T-cell (primary cell): ENCODE measurements around the gene ABHD12. TPM values are rescaled to one million over a fixed set of nuclear protein-coding genes. Genes with fewer than 3 reads are reported as not detected.
A peak's percentile ranks its signal among the peaks of the same experiment; 100 is the strongest.

Experiments
- ATAC-seq, 4 experiments: fragments of 200-7000 bp in 3 of 4; fragments of 150-1000 bp in 1 of 4; cut with Tn5 transposase; replicated peaks in 1 of 4; 1 replicate in 3 of 4; 2 replicates in 1 of 4; pipeline ENCODE4 v1.10.0; 2021; ENCODE audit warnings: moderate library complexity in 3 of 4, mild to moderate bottlenecking in 2 of 4, moderate number of reproducible peaks in 1 of 4
- CTCF ChIA-PET, 2 donors: fragments of 300-600 bp; sonication (Branson Sonifier 250); formaldehyde crosslinking; loops; one replicate each; lab custom pipeline; 2022; ENCODE audit warnings: antibody characterized with exemption in 2 of 2; lab: Charles Lee
- POLR2A ChIA-PET, 2 donors: fragments of 300-600 bp; sonication (Branson Sonifier 250); formaldehyde crosslinking; loops; one replicate each; lab custom pipeline; 2022; ENCODE audit warnings: antibody characterized with exemption in 2 of 2; lab: Charles Lee
- DNase-seq, 35 experiments: peaks; one replicate each; pipeline versions ENCODE4 v3.0.0 to v3.0.0-alpha.2; 2013 to 2023
- H3K27ac ChIP-seq: one replicate; pipeline ENCODE4 v1.5.1; 2013; ENCODE audit warnings: low read length
- H3K27me3 ChIP-seq, 2 experiments: replicated peaks in 1 of 2; 1 replicate in 1 of 2; 2 replicates in 1 of 2; pipeline versions ENCODE4 v1.6.1 to v1.7.0; 2013; ENCODE audit warnings: low read length in 1 of 2, mixed read lengths in 1 of 2; ENCODE audit not compliant: control insufficient read depth in 2 of 2, insufficient read depth in 2 of 2; ENCODE audit errors: extremely low read depth in 1 of 2
- H3K36me3 ChIP-seq, 2 donors: 1 replicate in 1 of 2; 2 replicates in 1 of 2; pipeline versions ENCODE4 v1.6.1 to v1.7.0; 2013; ENCODE audit warnings: low read length in 1 of 2; ENCODE audit not compliant: control insufficient read depth in 2 of 2, insufficient read depth in 1 of 2; ENCODE audit errors: extremely low read depth in 1 of 2
- H3K4me1 ChIP-seq, 2 experiments: 1 replicate in 1 of 2; 2 replicates in 1 of 2; pipeline versions ENCODE4 v1.6.1 to v1.7.0; 2013; ENCODE audit warnings: low read length in 2 of 2, mixed read lengths in 1 of 2; ENCODE audit not compliant: insufficient read depth in 2 of 2, control insufficient read depth in 1 of 2; ENCODE audit errors: extremely low read depth in 1 of 2
- H3K4me3 ChIP-seq, 2 donors: 1 replicate in 1 of 2; 2 replicates in 1 of 2; pipeline versions ENCODE4 v1.5.1 to v1.7.0; 2013; ENCODE audit warnings: mild to moderate bottlenecking in 2 of 2, low read length in 1 of 2, moderate library complexity in 1 of 2; ENCODE audit not compliant: control insufficient read depth in 1 of 2; ENCODE audit errors: extremely low read depth in 1 of 2
- H3K9me3 ChIP-seq: 2 replicates; pipeline ENCODE4 v1.7.0; 2013
- H3K27ac Mint-ChIP-seq, 2 donors: one replicate each; pipeline ENCODE4 v1.8.0; 2020 to 2021; ENCODE audit warnings: mild to moderate bottlenecking in 2 of 2, mixed read lengths in 2 of 2
- H3K27me3 Mint-ChIP-seq, 2 donors: one replicate each; pipeline ENCODE4 v1.8.0; 2021 to 2022; ENCODE audit warnings: mixed read lengths in 2 of 2
- H3K36me3 Mint-ChIP-seq: one replicate; pipeline ENCODE4 v1.8.0; 2021; ENCODE audit warnings: mixed read lengths
- H3K4me1 Mint-ChIP-seq, 3 donors: one replicate each; pipeline ENCODE4 v1.8.0; 2020 to 2022; ENCODE audit warnings: mixed read lengths in 3 of 3, mild to moderate bottlenecking in 1 of 3
- H3K4me3 Mint-ChIP-seq, 3 donors: one replicate each; pipeline ENCODE4 v1.8.0; 2020 to 2022; ENCODE audit warnings: mild to moderate bottlenecking in 3 of 3, mixed read lengths in 3 of 3, moderate library complexity in 3 of 3
- H3K9me3 Mint-ChIP-seq, 3 donors: one replicate each; pipeline ENCODE4 v1.8.0; 2020 to 2022; ENCODE audit warnings: mixed read lengths in 3 of 3
- WGBS: methylation state at CpG from one replicate; pipeline ENCODE4 v1.1.5; 2013; ENCODE audit warnings: missing lambda C conversion rate; ENCODE audit not compliant: insufficient coverage; 5-methylcytosine and 5-hydroxymethylcytosine counted together
- total RNA-seq, 35 experiments: library from RNA in 6 of 35; stranded (reverse) in 6 of 35; fragments of 120-200 nt in 1 of 35; gene quantifications; one replicate each; pipeline versions ENCODE4 v1.2.1 to v1.2.4 and lab custom pipeline; 2013 to 2026

Gene ABHD12
- total RNA-seq, 5 donors from 2014 or later (not counting 1 experiment from before 2014, with no cell fraction given): 19.5 to 27.7 (median 22.1) TPM

GRCh38 chr20:25310921-25311728, 79.5 kb downstream of the ABHD12 start:
- Histone ChIP-seq H3K4me3 (no peak overlapping the region), H3K27ac (peak overlapping the region; percentile 11), H3K4me1 (peaks cover 8 to 19% of the 10 kb centered on the region in 2 experiments), H3K9me3 (no peaks in the 10 kb centered on the region), H3K27me3 (no peaks in the 10 kb centered on the region), H3K36me3 (peaks cover 0 to 25% of the 10 kb centered on the region in 2 donors)
- H3K27ac Mint-ChIP-seq: peak overlapping the region; percentile 85 to 90
- H3K4me1 Mint-ChIP-seq: peaks cover 28 to 34% (median 28%) of the 10 kb centered on the region in 3 donors
- DNase-seq: no peak
- ChIA-PET CTCF (no interaction called here), POLR2A (no interaction called here)
- ATAC-seq: no peak
- WGBS: 80% methylated on average over 3 of the region's 6 CpGs
- H3K36me3 Mint-ChIP-seq: peaks cover 9% of the 10 kb centered on the region
- no peaks in the 10 kb centered on the region for H3K27me3 Mint-ChIP-seq
- H3K4me3 Mint-ChIP-seq: peak overlapping the region; percentile 57 to 77 (median 65)
- H3K9me3 Mint-ChIP-seq: no peaks in the 10 kb centered on the region

GRCh38 chr20:25310268-25310920, 80.2 kb downstream of the ABHD12 start:
- ChIA-PET CTCF (no interaction called here), POLR2A (no interaction called here)
- peaks cover 22 to 29% (median 28%) of the 10 kb centered on the region in 3 donors for H3K4me1 Mint-ChIP-seq
- Histone ChIP-seq H3K4me3 (no peak overlapping the region), H3K27me3 (no peaks in the 10 kb centered on the region), H3K4me1 (peaks cover 8 to 19% of the 10 kb centered on the region in 2 experiments), H3K9me3 (no peaks in the 10 kb centered on the region), H3K36me3 (peaks cover 0 to 25% of the 10 kb centered on the region in 2 donors), H3K27ac (peak overlapping the region; percentile 11)
- DNase-seq (peak in 16 of 35 experiments; percentile 6 to 42 (median 17)), ATAC-seq (peak; percentile 82 to 95 (median 91))
- H3K27ac Mint-ChIP-seq: peak overlapping the region; percentile 85 to 90
- H3K4me3 Mint-ChIP-seq: peak overlapping the region; percentile 57 to 77 (median 65)
- WGBS: 11% methylated on average over 3 of the region's 6 CpGs
- H3K9me3 Mint-ChIP-seq: no peaks in the 10 kb centered on the region
- H3K36me3 Mint-ChIP-seq: peaks cover 4% of the 10 kb centered on the region
- no peaks in the 10 kb centered on the region for H3K27me3 Mint-ChIP-seq

- peaks cover 8 to 19% of the 10 kb centered on the region in 2 experiments for H3K4me1 ChIP-seq
- no peak for DNase-seq
- ChIA-PET POLR2A (no interaction called here), CTCF (no interaction called here)
- no peak overlapping the region for H3K27ac ChIP-seq
- peak overlapping the region in 1 of 2 donors; percentile 30 for H3K27ac Mint-ChIP-seq
- no peaks in the 10 kb centered on the region for H3K9me3 Mint-ChIP-seq
- H3K4me3 ChIP-seq: no peak overlapping the region
- peaks cover 0 to 25% of the 10 kb centered on the region in 2 donors for H3K36me3 ChIP-seq
- no peak for ATAC-seq
- H3K27me3 Mint-ChIP-seq: no peaks in the 10 kb centered on the region
- H3K27me3 ChIP-seq: no peaks in the 10 kb centered on the region
- H3K4me3 Mint-ChIP-seq: peak overlapping the region in 1 of 3 donors; percentile 77
- H3K36me3 Mint-ChIP-seq: peaks cover 3% of the 10 kb centered on the region
- WGBS: 93% methylated on average over 10 of the region's 18 CpGs
- H3K4me1 Mint-ChIP-seq: peaks cover 18 to 26% (median 26%) of the 10 kb centered on the region in 3 donors
- no peaks in the 10 kb centered on the region for H3K9me3 ChIP-seq
Measured at GRCh38 chr20:25309395-25310267, 81.0 kb downstream of the ABHD12 start.

GRCh38 chr20:25308671-25309394, 81.8 kb downstream of the ABHD12 start:
- H3K4me3 Mint-ChIP-seq: no peak overlapping the region
- H3K4me1 Mint-ChIP-seq: peaks cover 18 to 26% (median 23%) of the 10 kb centered on the region in 3 donors
- ChIA-PET CTCF (no interaction called here), POLR2A (interaction anchor here in 1 of 2 donors (0.5 kb wide), 1 partner anchor 1276 kb away, joined by 4 read pairs; no protein-coding TSS in a partner anchor)
- no peak for ATAC-seq
- H3K27me3 Mint-ChIP-seq: no peaks in the 10 kb centered on the region
- DNase-seq: no peak
- Histone ChIP-seq H3K27ac (no peak overlapping the region), H3K4me1 (peaks cover 8 to 19% of the 10 kb centered on the region in 2 experiments), H3K4me3 (no peak overlapping the region), H3K36me3 (peaks cover 0 to 25% of the 10 kb centered on the region in 2 donors), H3K9me3 (no peaks in the 10 kb centered on the region), H3K27me3 (no peaks in the 10 kb centered on the region)
- H3K9me3 Mint-ChIP-seq: no peaks in the 10 kb centered on the region
- WGBS: 97% methylated on average over 12 of the region's 17 CpGs
- H3K36me3 Mint-ChIP-seq: peaks cover 3% of the 10 kb centered on the region
- H3K27ac Mint-ChIP-seq: no peak overlapping the region

- WGBS: 98% methylated on average over 13 of the region's 13 CpGs
- H3K9me3 ChIP-seq: no peaks in the 10 kb centered on the region
- no peak for ATAC-seq
Measured at GRCh38 chr20:25308083-25308491, 82.5 kb downstream of the ABHD12 start.

More at GRCh38 chr20:25308083-25308491, 82.5 kb downstream of the ABHD12 start:
- Mint-ChIP-seq H3K36me3 (peaks cover 3% of the 10 kb centered on the region), H3K27ac (no peak overlapping the region), H3K4me1 (peaks cover 18 to 26% (median 22%) of the 10 kb centered on the region in 3 donors), H3K9me3 (no peaks in the 10 kb centered on the region), H3K4me3 (no peak overlapping the region), H3K27me3 (no peaks in the 10 kb centered on the region)
- ChIA-PET POLR2A (interaction anchor here in 1 of 2 donors (0.5 kb wide), 1 partner anchor 1275 kb away, joined by 4 read pairs; no protein-coding TSS in a partner anchor), CTCF (no interaction called here)
- H3K4me3 ChIP-seq: no peak overlapping the region
- H3K36me3 ChIP-seq: peaks cover 0 to 27% of the 10 kb centered on the region in 2 donors
- no peak overlapping the region for H3K27ac ChIP-seq
- peaks cover 8 to 19% of the 10 kb centered on the region in 2 experiments for H3K4me1 ChIP-seq
- no peak for DNase-seq
- no peaks in the 10 kb centered on the region for H3K27me3 ChIP-seq
